Subcutaneous adipose tissue (tissue), 4 donors: Measurements from ENCODE around the gene EGF. TPM values are rescaled to one million over a fixed set of nuclear protein-coding genes. Genes with fewer than 3 reads are reported as not detected.

Source experiments
- total RNA-seq, 4 donors: library from RNA; depleted of rRNA; stranded (reverse); fragments of >200 nt; gene quantifications; one replicate each; pipeline ENCODE4 v1.1.0, GENCODE V29; 2016
- TF ChIP-seq, protein P1 (sequence below): fragments of 450-650 bp; IDR thresholded peaks from one replicate; pipeline ENCODE4 v1.5.1; 2016; ENCODE audit warnings: low read depth, mild to moderate bottlenecking, control low read depth, antibody characterized with exemption, moderate library complexity

EGF gene
- total RNA-seq, 4 donors from 2014 or later, result not detected

DNA sequence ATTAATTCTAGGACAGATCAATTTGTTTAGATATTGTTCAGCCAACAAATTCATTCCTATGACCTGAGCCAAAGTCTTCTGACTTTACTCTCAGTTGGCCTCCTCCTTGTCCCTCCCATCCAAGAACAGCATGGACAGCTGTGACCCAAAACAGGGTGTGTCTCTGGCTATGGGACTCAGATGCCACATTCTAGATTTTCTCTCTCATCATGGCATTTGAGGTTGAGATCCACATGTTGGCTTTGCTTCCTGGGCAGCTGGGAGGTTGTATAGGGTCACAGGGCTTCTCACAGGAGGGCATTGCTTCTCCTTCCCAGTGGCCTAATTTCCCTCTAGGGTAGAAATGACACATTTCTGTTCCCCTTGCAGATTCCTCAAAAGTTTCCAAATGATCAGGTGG is 22.6 kb upstream of the EGF start:
- TF ChIP-seq, protein P1, sequence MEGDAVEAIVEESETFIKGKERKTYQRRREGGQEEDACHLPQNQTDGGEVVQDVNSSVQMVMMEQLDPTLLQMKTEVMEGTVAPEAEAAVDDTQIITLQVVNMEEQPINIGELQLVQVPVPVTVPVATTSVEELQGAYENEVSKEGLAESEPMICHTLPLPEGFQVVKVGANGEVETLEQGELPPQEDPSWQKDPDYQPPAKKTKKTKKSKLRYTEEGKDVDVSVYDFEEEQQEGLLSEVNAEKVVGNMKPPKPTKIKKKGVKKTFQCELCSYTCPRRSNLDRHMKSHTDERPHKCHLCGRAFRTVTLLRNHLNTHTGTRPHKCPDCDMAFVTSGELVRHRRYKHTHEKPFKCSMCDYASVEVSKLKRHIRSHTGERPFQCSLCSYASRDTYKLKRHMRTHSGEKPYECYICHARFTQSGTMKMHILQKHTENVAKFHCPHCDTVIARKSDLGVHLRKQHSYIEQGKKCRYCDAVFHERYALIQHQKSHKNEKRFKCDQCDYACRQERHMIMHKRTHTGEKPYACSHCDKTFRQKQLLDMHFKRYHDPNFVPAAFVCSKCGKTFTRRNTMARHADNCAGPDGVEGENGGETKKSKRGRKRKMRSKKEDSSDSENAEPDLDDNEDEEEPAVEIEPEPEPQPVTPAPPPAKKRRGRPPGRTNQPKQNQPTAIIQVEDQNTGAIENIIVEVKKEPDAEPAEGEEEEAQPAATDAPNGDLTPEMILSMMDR, result no peak

DNA sequence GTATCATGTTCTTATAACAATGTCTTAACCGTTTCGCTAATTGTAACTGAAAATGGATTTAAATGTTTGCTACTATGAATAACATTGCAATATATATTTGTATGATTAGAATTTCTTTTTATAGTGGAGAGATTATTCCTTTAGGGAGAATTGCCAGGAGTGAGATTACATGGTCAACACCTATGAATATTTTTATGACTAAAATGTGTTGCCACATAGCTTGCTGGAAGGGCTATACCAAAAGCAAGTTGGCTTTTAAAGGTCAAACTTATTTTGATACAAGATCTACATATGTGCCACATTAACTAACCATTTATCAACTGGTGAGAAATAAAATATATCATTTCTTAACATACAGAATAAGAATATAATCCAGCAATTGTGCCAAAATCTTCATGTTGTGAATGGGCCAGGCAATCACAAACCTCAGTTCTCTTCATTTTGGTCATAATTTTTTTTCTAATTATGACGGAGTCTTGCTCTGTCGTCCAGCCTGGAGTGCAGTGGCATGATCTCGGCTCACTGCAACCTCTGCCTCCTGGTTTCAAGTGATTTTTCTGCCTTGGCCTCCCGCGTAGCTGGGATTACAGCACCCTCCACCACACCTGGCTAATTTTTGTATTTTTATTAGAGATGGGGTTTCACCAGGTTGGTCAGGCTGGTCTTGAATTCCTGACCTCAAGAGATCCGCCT is 10.0 kb upstream of the EGF start:
- TF ChIP-seq, protein P1, result no peak

DNA sequence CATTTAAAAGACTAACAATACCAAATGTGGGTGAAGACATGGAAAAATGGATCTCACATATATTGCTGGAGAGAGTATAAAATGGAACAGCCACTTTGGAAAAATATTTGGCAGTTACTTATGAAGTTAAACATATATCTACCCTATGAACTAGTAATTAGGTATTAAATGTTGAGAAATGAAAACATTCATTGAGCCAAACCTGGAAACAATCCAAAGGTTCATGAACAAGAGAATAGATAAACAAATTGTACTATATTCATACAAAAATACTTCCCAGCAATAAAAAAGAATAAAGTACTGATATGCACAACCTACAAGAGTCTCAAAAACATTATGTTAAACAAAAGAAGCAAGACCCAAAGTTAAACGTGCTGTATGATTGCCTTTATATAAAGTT is 4.0 kb upstream of the EGF start:
- TF ChIP-seq, protein P1, result no peak

DNA sequence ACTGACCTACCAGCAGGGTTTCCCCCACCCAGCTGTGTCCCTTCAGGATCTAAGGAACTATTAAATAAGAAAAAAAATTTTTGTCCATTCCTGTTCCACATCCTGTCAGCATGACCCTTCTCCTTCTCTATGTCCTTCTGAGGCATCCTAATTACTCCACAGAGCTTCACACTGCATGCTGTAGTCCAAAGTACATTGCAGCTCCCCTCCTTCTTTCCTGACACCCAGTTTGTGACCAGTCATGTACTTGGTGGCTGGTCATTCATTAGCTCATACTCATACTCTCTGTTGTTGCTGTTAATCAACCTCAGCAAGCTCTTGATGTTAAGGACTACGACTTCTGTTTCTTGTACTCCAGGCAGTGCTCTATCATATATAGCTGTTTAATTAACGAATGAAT is 2.4 kb upstream of the EGF start:
- TF ChIP-seq, protein P1, result no peak

DNA sequence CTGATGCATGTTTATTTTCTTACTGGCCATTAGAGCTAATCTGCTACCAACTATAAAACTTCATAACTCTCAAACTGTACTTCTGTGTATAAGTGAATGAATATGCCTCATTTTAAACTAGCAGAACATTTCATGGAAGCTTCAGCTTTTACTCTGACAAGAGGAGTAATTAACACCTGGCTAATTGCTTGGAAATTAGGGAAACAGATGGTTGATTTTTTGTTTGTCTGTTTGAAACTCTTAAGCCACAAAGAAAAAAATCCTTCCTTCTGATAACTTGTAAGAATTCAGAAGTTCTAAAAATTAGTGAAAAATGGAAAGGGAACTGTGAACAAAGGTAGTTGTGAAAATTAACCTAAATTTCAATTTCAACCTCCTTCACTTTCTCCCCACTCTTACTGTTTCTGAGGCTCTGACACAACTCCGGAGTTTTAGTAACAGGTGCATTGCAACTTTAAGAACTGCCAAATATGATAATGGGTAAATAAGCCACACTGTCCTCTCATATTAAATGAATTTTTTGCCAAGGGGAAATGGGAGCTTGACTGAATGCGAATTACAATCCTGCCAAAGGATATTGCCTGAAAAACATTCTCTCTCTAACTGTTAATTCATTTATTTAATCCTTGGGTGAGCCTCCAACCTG is 1.0 kb downstream of the EGF start:
- TF ChIP-seq, protein P1, result no peak

DNA sequence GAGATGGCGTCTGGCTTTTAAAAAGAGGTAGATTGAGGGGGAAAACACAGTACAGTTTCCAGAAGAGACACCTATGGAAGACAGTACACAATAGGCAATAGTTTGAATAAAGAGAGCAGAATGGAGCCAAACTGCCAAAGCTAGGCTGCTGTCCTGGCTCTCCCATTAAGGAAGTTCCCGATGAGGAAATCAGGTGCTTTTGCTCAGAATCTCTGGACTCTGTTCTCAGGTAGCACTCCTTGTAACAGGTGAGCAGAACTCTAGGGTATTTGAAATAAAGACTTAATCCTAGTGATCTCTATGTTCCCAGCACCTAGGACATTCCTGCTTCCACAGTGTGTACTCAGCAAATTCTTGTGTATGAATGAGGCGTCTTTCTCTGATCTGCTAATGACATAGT is 1.6 kb downstream of the EGF start:
- TF ChIP-seq, protein P1, result no peak

DNA sequence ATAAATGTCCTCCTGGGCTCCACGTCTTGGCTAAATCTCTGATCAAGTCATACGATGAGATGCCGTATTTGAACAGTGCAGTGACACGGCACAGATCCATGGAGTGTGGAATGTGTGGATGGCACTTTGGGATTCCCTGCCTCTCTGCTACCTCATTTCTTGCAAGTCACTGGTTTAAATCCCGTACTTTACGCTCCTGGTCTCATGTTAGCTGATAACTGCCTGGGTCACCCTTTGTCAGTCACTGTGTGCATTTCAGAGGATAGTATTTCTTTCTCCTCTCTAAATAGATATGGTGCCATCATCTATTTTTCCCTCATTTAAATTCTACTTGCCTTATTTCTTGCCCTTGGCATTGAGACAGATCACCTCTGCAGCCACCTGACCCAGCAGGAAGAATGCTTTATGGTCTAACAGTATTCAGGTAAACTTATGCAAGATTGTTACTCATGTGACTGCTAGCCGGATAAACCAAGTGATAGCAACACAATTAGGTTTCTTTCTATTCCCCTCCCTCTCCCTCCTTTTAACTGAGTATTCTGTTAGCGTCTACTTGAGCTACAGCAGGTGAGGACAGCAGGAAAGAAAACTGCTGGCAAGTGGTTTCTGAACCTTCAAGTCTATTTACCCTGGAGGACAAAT is 2.8 kb downstream of the EGF start:
- TF ChIP-seq, protein P1, result no peak
